GM18858 (cell line): Measurements from ENCODE around the gene KRT83.

Experiments
- ATAC-seq: cut with Tn5 transposase; IDR thresholded peaks from one replicate; pipeline ENCODE4 v1.9.1; 2021; ENCODE audit not compliant: unreplicated experiment

KRT83 gene

GRCh38 chr12:52267266-52267665 lies 53.9 kb downstream of the KRT83 start:
- ATAC-seq: no peak

DNA sequence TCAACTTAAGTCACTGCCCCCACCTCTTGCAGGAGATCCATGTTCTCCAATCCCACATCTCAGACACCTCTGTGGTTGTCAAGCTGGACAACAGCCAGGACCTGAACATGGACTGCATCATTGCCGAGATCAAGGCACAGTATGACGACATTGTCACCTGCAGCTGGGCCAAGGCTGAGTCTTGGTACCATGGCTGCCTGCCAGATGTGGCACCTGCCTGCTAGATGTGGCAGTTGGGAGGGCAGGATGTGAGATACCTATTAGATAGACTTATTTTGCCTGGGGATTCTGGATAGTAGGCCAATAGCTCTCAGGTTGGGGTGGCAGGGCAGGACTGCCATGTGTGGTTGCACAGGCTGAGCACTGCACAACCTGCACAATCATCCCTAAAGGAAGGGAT lies 54.7 kb downstream of the KRT83 start:
- ATAC-seq: no peak

DNA sequence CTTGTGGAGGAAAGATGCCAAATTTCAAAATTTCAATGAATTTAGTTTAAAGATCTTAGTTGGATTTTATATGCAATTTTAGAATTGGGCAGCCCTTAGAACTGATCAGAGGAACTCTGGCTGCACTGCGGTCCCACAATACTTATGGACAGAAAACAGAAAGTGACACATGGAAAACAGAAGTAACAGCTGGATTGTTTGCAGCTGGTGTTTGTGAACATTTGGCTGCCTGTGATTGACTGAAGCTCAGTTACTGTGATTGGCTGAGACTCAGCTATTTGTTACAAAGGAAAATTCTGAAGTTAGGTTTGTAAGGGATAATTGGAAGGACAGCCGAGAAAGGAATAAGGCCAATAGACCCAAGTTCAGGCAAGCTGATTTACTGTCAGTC lies 56.8 kb downstream of the KRT83 start:
- ATAC-seq: no peak
